HepG2 (cell line): ENCODE results near the gene TSPAN11.

Source experiments
- CTCF ChIP-seq: sonication (generic); formaldehyde crosslinking; IDR thresholded peaks from 2 replicates; pipeline ENCODE4 v1.5.0; 2020; ENCODE audit warnings: mild to moderate bottlenecking, missing genetic modification reagents, moderate library complexity
- HNRNPUL1 ChIP-seq: fragments of 200-400 bp; formaldehyde crosslinking; IDR thresholded peaks from 2 replicates; pipeline ENCODE4 v1.6.1; 2017; ENCODE audit warnings: low read depth, mild to moderate bottlenecking, low read length, moderate library complexity
- POLR2A ChIP-seq, 2 experiments: IDR thresholded peaks; 2 replicates each; pipeline ENCODE4 v1.6.1; 2011; ENCODE audit warnings: low read depth in 2 of 2, low read length in 2 of 2, mild to moderate bottlenecking in 1 of 2, moderate library complexity in 1 of 2; ENCODE audit not compliant: insufficient read depth in 1 of 2
- RBM22 ChIP-seq: fragments of 200-400 bp; formaldehyde crosslinking; optimal IDR thresholded peaks from 2 replicates; pipeline ENCODE3; 2017; ENCODE audit warnings: mild to moderate bottlenecking, low read length, moderate library complexity
- RNF2 ChIP-seq: fragments of 450-650 bp; conservative IDR thresholded peaks from 2 replicates; pipeline ENCODE4 v1.6.1; 2016; ENCODE audit warnings: low read depth
- RXRB ChIP-seq: IDR thresholded peaks from 2 replicates; pipeline ENCODE4 v1.6.1; 2016; ENCODE audit warnings: borderline replicate concordance, missing genetic modification reagents, missing compliant biosample characterization
- ZNF138 ChIP-seq: sonication (generic); formaldehyde crosslinking; IDR thresholded peaks from 2 replicates; pipeline ENCODE4 v1.5.0; 2020; ENCODE audit warnings: mild to moderate bottlenecking, low read depth, missing genetic modification reagents
- ZNF773 ChIP-seq: sonication (generic); formaldehyde crosslinking; IDR thresholded peaks from 2 replicates; pipeline ENCODE4 v1.4.0; 2020; ENCODE audit warnings: missing genetic modification reagents, borderline replicate concordance

GRCh38 chr12:30927222-30927611, 669 bp downstream of the TSPAN11 start:
- TF ChIP-seq RBM22 (no peak), RNF2 (no peak), ZNF773 (CRISPR knock-in tag) (no peak), CTCF (CRISPR knock-in tag) (no peak), RXRB (CRISPR knock-in tag) (no peak), HNRNPUL1 (no peak), ZNF138 (no peak), POLR2A (IDR thresholded peaks at IDR 0.05; ENCODE audit: insufficient read depth in 1 of 2, low read depth in 2 of 2, low read length in 2 of 2) (no peak)
